ENCODE results near the gene TIPIN.
"Not testable (repeated sequence)": the region's sequence is repeated elsewhere in the genome, so short reads cannot be mapped to it uniquely, and the experiment has no call there.

TIPIN gene

GRCh38 chr15:66393037-66393436 is 36.6 kb upstream of the TIPIN start:
- H3K36me3 ChIP-seq (ENCODE audit: control insufficient read depth, insufficient read depth, low read length); H3K4me3 ChIP-seq (ENCODE audit: low read length); H3K27me3 ChIP-seq (ENCODE audit: control insufficient read depth, insufficient read depth, low read length); H3K27ac ChIP-seq (ENCODE audit: low read depth, low read length); H3K9ac ChIP-seq (ENCODE audit: low read length); H3K4me1 ChIP-seq (ENCODE audit: control insufficient read depth, insufficient read depth, low read length): not testable (repeated sequence)

GRCh38 chr15:66390678-66391077 is 34.2 kb upstream of the TIPIN start:
- Histone ChIP-seq H3K4me3 (ENCODE audit: low read length) (no peak overlapping the region), H3K4me1 (ENCODE audit: control insufficient read depth, insufficient read depth, low read length) (peaks cover 5% of the 10 kb centered on the region), H3K27ac (ENCODE audit: low read depth, low read length) (no peak overlapping the region), H3K36me3 (ENCODE audit: control insufficient read depth, insufficient read depth, low read length) (no peaks in the 10 kb centered on the region), H3K9ac (ENCODE audit: low read length) (no peak overlapping the region), H3K27me3 (ENCODE audit: control insufficient read depth, insufficient read depth, low read length) (no peaks in the 10 kb centered on the region)

GRCh38 chr15:66389859-66390381 is 33.4 kb upstream of the TIPIN start:
- Histone ChIP-seq H3K36me3 (ENCODE audit: control insufficient read depth, insufficient read depth, low read length) (no peaks in the 10 kb centered on the region), H3K4me3 (ENCODE audit: low read length) (no peak overlapping the region), H3K4me1 (ENCODE audit: control insufficient read depth, insufficient read depth, low read length) (peaks cover 5% of the 10 kb centered on the region), H3K9ac (ENCODE audit: low read length) (no peak overlapping the region), H3K27ac (ENCODE audit: low read depth, low read length) (no peak overlapping the region), H3K27me3 (ENCODE audit: control insufficient read depth, insufficient read depth, low read length) (no peaks in the 10 kb centered on the region)

GRCh38 chr15:66389098-66389858 is 32.8 kb upstream of the TIPIN start:
- peaks cover 5% of the 10 kb centered on the region for H3K4me1 ChIP-seq (ENCODE audit: control insufficient read depth, insufficient read depth, low read length)
- no peak overlapping the region for H3K9ac ChIP-seq (ENCODE audit: low read length)
- no peak overlapping the region for H3K4me3 ChIP-seq (ENCODE audit: low read length)
- no peaks in the 10 kb centered on the region for H3K36me3 ChIP-seq (ENCODE audit: control insufficient read depth, insufficient read depth, low read length)
- no peak overlapping the region for H3K27ac ChIP-seq (ENCODE audit: low read depth, low read length)
- H3K27me3 ChIP-seq (ENCODE audit: control insufficient read depth, insufficient read depth, low read length), result no peaks in the 10 kb centered on the region

GRCh38 chr15:66388576-66388975 is 32.1 kb upstream of the TIPIN start:
- no peak overlapping the region for H3K9ac ChIP-seq (ENCODE audit: low read length)
- H3K4me3 ChIP-seq (ENCODE audit: low read length), result no peak overlapping the region
- no peaks in the 10 kb centered on the region for H3K36me3 ChIP-seq (ENCODE audit: control insufficient read depth, insufficient read depth, low read length)
- H3K4me1 ChIP-seq (ENCODE audit: control insufficient read depth, insufficient read depth, low read length), result peaks cover 5% of the 10 kb centered on the region
- H3K27me3 ChIP-seq (ENCODE audit: control insufficient read depth, insufficient read depth, low read length), result no peaks in the 10 kb centered on the region
- H3K27ac ChIP-seq (ENCODE audit: low read depth, low read length), result no peak overlapping the region

- Histone ChIP-seq H3K4me3 (ENCODE audit: low read length) (peak overlapping the region; percentile 86), H3K36me3 (ENCODE audit: control insufficient read depth, insufficient read depth, low read length) (no peaks in the 10 kb centered on the region), H3K9ac (ENCODE audit: low read length) (no peak overlapping the region), H3K4me1 (ENCODE audit: control insufficient read depth, insufficient read depth, low read length) (peaks cover 5% of the 10 kb centered on the region), H3K27ac (ENCODE audit: low read depth, low read length) (no peak overlapping the region), H3K27me3 (ENCODE audit: control insufficient read depth, insufficient read depth, low read length) (no peaks in the 10 kb centered on the region)
These were observed 31.5 kb upstream of the TIPIN start for GRCh38 chr15:66388043-66388363.

GRCh38 chr15:66387163-66388042 is 30.9 kb upstream of the TIPIN start:
- Histone ChIP-seq H3K4me1 (ENCODE audit: control insufficient read depth, insufficient read depth, low read length) (peaks cover 5% of the 10 kb centered on the region), H3K9ac (ENCODE audit: low read length) (peak overlapping the region; percentile 58), H3K4me3 (ENCODE audit: low read length) (peak overlapping the region; percentile 86), H3K27me3 (ENCODE audit: control insufficient read depth, insufficient read depth, low read length) (no peaks in the 10 kb centered on the region), H3K27ac (ENCODE audit: low read depth, low read length) (peak overlapping the region; percentile 80), H3K36me3 (ENCODE audit: control insufficient read depth, insufficient read depth, low read length) (no peaks in the 10 kb centered on the region)

GRCh38 chr15:66386204-66387123 is 30.0 kb upstream of the TIPIN start, which contains the start of gene MAP2K1:
TSS of gene MAP2K1 (plus strand) at chr15:66386912. CDS start at chr15:66387348, 436 bp downstream.
- Histone ChIP-seq H3K27me3 (ENCODE audit: control insufficient read depth, insufficient read depth, low read length) (no peaks in the 10 kb centered on the region), H3K36me3 (ENCODE audit: control insufficient read depth, insufficient read depth, low read length) (no peaks in the 10 kb centered on the region), H3K4me3 (ENCODE audit: low read length) (peak within 1 kb of the TSS; percentile 86), H3K9ac (ENCODE audit: low read length) (peak within 1 kb of the TSS; percentile 58), H3K27ac (ENCODE audit: low read depth, low read length) (peak within 1 kb of the TSS; percentile 80), H3K4me1 (ENCODE audit: control insufficient read depth, insufficient read depth, low read length) (peaks cover 5% of the 10 kb centered on the region)

GRCh38 chr15:66381376-66381775 is 24.9 kb upstream of the TIPIN start:
- H3K27me3 ChIP-seq (ENCODE audit: control insufficient read depth, insufficient read depth, low read length); H3K4me3 ChIP-seq (ENCODE audit: low read length); H3K27ac ChIP-seq (ENCODE audit: low read depth, low read length); H3K4me1 ChIP-seq (ENCODE audit: control insufficient read depth, insufficient read depth, low read length); H3K9ac ChIP-seq (ENCODE audit: low read length); H3K36me3 ChIP-seq (ENCODE audit: control insufficient read depth, insufficient read depth, low read length): not testable (repeated sequence)

- Histone ChIP-seq H3K4me1 (ENCODE audit: control insufficient read depth, insufficient read depth, low read length) (no peaks in the 10 kb centered on the region), H3K9ac (ENCODE audit: low read length) (no peak overlapping the region), H3K27me3 (ENCODE audit: control insufficient read depth, insufficient read depth, low read length) (no peaks in the 10 kb centered on the region)
These were observed 22.4 kb upstream of the TIPIN start for GRCh38 chr15:66378814-66379430.

GRCh38 chr15:66374179-66374578 is 17.7 kb upstream of the TIPIN start:
- H3K27me3 ChIP-seq (ENCODE audit: control insufficient read depth, insufficient read depth, low read length), result no peaks in the 10 kb centered on the region
- no peak overlapping the region for H3K9ac ChIP-seq (ENCODE audit: low read length)
- H3K4me3 ChIP-seq (ENCODE audit: low read length), result no peak overlapping the region
- no peak overlapping the region for H3K27ac ChIP-seq (ENCODE audit: low read depth, low read length)
- H3K36me3 ChIP-seq (ENCODE audit: control insufficient read depth, insufficient read depth, low read length), result no peaks in the 10 kb centered on the region
- H3K4me1 ChIP-seq (ENCODE audit: control insufficient read depth, insufficient read depth, low read length), result no peaks in the 10 kb centered on the region

More at GRCh38 chr15:66378814-66379430, 22.4 kb upstream of the TIPIN start:
- Histone ChIP-seq H3K4me3 (ENCODE audit: low read length) (no peak overlapping the region), H3K27ac (ENCODE audit: low read depth, low read length) (no peak overlapping the region), H3K36me3 (ENCODE audit: control insufficient read depth, insufficient read depth, low read length) (no peaks in the 10 kb centered on the region)

All from rectal smooth muscle tissue (tissue), 1 donor.